SK-N-MC (cell line): ENCODE measurements around the gene CHST14.
A peak's percentile ranks its signal among the peaks of the same experiment; 100 is the strongest.

Experiments used
- DNase-seq: peaks from one replicate; pipeline ENCODE4 v3.0.0-alpha.2; 2011; ENCODE audit warnings: low read depth, low spot score
- H3K27ac ChIP-seq: fragments of 200-600 bp; sonication (generic); 2 replicates; pipeline ENCODE4 v1.5.1; 2016; ENCODE audit warnings: mixed run types
- H3K36me3 ChIP-seq: fragments of 200-600 bp; sonication (generic); 2 replicates; pipeline ENCODE4 v1.6.1; 2017; ENCODE audit warnings: antibody characterized with exemption, low read length, mixed read lengths; ENCODE audit not compliant: insufficient read depth
- H3K4me3 ChIP-seq: fragments of 200-600 bp; sonication (generic); 2 replicates; pipeline ENCODE4 v1.5.1; 2016
- H3K9ac ChIP-seq: fragments of 200-600 bp; sonication (generic); 2 replicates; pipeline ENCODE4 v1.8.0; 2017; ENCODE audit warnings: mixed run types, mixed read lengths; ENCODE audit not compliant: insufficient read length
- H3K9me3 ChIP-seq: fragments of 200-600 bp; sonication (generic); 2 replicates; pipeline ENCODE4 v1.6.1; 2017; ENCODE audit warnings: low read depth, mild to moderate bottlenecking, antibody characterized with exemption, low read length, moderate library complexity, mixed read lengths
- EZH2 ChIP-seq: fragments of 200-600 bp; sonication (generic); IDR thresholded peaks from one replicate; pipeline ENCODE4 v1.6.1; 2017; ENCODE audit warnings: antibody characterized with exemption
- FOXP2 ChIP-seq: optimal IDR thresholded peaks from 2 replicates; pipeline ENCODE3; 2011; ENCODE audit warnings: mild to moderate bottlenecking, moderate library complexity; ENCODE audit not compliant: insufficient read depth; ENCODE audit errors: extremely low read length, control extremely low read depth
- POLR2AphosphoS5 ChIP-seq: IDR thresholded peaks from 2 replicates; pipeline ENCODE4 v1.6.1; 2012; ENCODE audit warnings: mild to moderate bottlenecking, low read depth, low read length, borderline replicate concordance

Gene CHST14

GRCh38 chr15:40470423-40471104, at the start of gene CHST14:
CHST14 (plus strand) TSS chr15:40470984; CDS start chr15:40471214, 230 bp downstream.
- Histone ChIP-seq H3K9me3 (no peaks in the 10 kb centered on the region), H3K4me3 (peak within 1 kb of the TSS; percentile 70), H3K9ac (peak within 1 kb of the TSS; percentile 69), H3K36me3 (peaks cover 5% of the 10 kb centered on the region; the same call in 1 of the 2 replicates), H3K27ac (peak within 1 kb of the TSS; percentile 74)
- TF ChIP-seq FOXP2 (no peak), EZH2 (no peak), POLR2AphosphoS5 (no peak)
- DNase-seq, result no peak

GRCh38 chr15:40421246-40422157, 49.3 kb upstream of the CHST14 start:
- TF ChIP-seq EZH2 (no peak), POLR2AphosphoS5 (peak; percentile 11; the same call in 1 of the 2 replicates), FOXP2 (no peak)
- no peak overlapping the region for H3K9ac ChIP-seq
- no peak overlapping the region for H3K4me3 ChIP-seq
- H3K36me3 ChIP-seq, result peaks cover 3% of the 10 kb centered on the region; the same call in 1 of the 2 replicates
- DNase-seq, result no peak
- 0 out of 2 replicates have a peak overlapping the region, but pooled peaks have one; percentile 31 for H3K27ac ChIP-seq
- H3K9me3 ChIP-seq, result no peaks in the 10 kb centered on the region

GRCh38 chr15:40424483-40425115, 46.2 kb upstream of the CHST14 start:
- Histone ChIP-seq H3K9ac (no peak overlapping the region), H3K4me3 (no peak overlapping the region), H3K27ac (no peak overlapping the region), H3K9me3 (no peaks in the 10 kb centered on the region), H3K36me3 (no peaks in the 10 kb centered on the region)
- DNase-seq, result no peak
- TF ChIP-seq FOXP2 (no peak), POLR2AphosphoS5 (no peak), EZH2 (no peak)

GRCh38 chr15:40425681-40426080, 45.1 kb upstream of the CHST14 start:
- TF ChIP-seq EZH2, result no peak
- no peak for TF ChIP-seq POLR2AphosphoS5
- no peak for TF ChIP-seq FOXP2
- Histone ChIP-seq H3K4me3 (no peak overlapping the region), H3K9me3 (no peaks in the 10 kb centered on the region), H3K9ac (no peak overlapping the region), H3K27ac (no peak overlapping the region), H3K36me3 (no peaks in the 10 kb centered on the region)
- no peak for DNase-seq

GRCh38 chr15:40427188-40427587, 43.6 kb upstream of the CHST14 start:
- no peak for DNase-seq

GRCh38 chr15:40428185-40428584, 42.6 kb upstream of the CHST14 start:
- no peak for TF ChIP-seq POLR2AphosphoS5
- TF ChIP-seq FOXP2, result no peak
- TF ChIP-seq EZH2, result no peak
- DNase-seq, result no peak
- H3K9ac ChIP-seq, result no peak overlapping the region
- no peak overlapping the region for H3K27ac ChIP-seq
- H3K4me3 ChIP-seq, result no peak overlapping the region
- no peaks in the 10 kb centered on the region for H3K9me3 ChIP-seq
- H3K36me3 ChIP-seq, result no peaks in the 10 kb centered on the region

More at GRCh38 chr15:40427188-40427587, 43.6 kb upstream of the CHST14 start:
- no peak overlapping the region for H3K27ac ChIP-seq
- no peaks in the 10 kb centered on the region for H3K9me3 ChIP-seq
- no peaks in the 10 kb centered on the region for H3K36me3 ChIP-seq
- no peak overlapping the region for H3K9ac ChIP-seq
- no peak overlapping the region for H3K4me3 ChIP-seq
- TF ChIP-seq FOXP2 (no peak), EZH2 (no peak), POLR2AphosphoS5 (no peak)

- Histone ChIP-seq H3K36me3 (no peaks in the 10 kb centered on the region), H3K27ac (no peak overlapping the region), H3K4me3 (no peak overlapping the region), H3K9me3 (no peaks in the 10 kb centered on the region), H3K9ac (no peak overlapping the region)
- TF ChIP-seq POLR2AphosphoS5 (no peak), EZH2 (no peak), FOXP2 (no peak)
- no peak for DNase-seq
These were observed 41.6 kb upstream of the CHST14 start for GRCh38 chr15:40429068-40429710.
